ENCODE results near the gene EIF2B5.
"Not testable (repeated sequence)": the region's sequence is repeated elsewhere in the genome, so short reads cannot be mapped to it uniquely, and the experiment has no call there.

EIF2B5 gene

DNA sequence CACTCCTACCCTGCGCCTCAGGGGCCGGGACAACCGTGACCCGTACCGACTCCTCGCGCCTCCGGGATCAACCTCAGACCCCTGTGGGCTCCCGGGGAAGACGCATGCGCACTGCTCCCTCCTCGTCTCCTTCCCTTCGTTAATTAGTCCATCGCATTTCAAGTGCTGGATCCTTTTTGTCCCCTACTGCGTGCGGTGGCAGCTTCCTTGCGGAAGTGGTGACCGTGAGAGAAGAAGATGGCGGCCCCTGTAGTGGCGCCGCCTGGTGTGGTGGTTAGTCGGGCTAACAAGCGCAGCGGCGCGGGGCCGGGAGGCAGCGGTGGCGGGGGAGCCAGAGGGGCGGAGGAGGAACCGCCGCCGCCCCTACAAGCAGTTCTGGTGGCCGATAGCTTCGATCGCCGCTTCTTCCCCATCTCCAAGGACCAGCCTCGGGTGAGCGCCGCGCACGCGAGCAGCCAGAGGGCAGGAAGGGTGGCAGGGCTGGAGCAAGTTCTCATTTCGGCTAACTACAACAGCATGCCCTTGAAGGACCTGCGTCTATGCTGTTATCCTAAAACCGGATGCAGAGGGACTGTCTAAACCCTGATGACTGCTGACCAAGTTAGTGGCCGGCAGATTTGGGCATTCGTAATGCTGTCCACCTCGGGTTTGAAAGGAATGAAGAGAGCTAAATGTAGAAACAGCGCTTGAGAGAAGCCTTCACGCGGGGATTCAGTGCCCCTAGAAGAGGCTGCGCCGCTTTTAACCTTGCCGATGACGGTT, at the start of gene EIF2B5:
Gene EIF2B5 (plus strand): TSS at position 210 of the 762 bp plus-strand sequence. CDS start 28 bp downstream, at position 238.
- DNase-seq (ENCODE audit: low read depth), result peak; percentile 74

- DNase-seq (ENCODE audit: low read depth), result no peak
Measured at GRCh38 chr3:184085389-184085852, 49.7 kb upstream of the EIF2B5 start.

DNA sequence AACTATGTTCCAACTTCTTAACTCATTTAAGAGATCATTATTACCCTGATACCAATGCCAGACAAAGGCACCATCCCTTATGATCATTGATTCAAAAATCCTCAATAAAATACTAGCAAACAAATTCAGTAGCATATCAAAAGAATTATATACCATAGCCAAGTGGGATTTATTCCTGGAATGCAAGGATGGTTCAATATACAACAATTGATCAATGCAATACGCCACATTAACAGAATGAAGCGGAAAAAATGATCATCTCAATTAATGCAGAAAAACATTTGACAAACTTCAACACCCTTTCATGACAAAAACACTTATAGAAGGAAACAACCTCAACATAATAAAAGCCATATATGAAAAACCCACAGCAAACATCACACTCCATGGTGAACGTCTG, 43.0 kb upstream of the EIF2B5 start:
- no peak for DNase-seq (ENCODE audit: low read depth)

DNA sequence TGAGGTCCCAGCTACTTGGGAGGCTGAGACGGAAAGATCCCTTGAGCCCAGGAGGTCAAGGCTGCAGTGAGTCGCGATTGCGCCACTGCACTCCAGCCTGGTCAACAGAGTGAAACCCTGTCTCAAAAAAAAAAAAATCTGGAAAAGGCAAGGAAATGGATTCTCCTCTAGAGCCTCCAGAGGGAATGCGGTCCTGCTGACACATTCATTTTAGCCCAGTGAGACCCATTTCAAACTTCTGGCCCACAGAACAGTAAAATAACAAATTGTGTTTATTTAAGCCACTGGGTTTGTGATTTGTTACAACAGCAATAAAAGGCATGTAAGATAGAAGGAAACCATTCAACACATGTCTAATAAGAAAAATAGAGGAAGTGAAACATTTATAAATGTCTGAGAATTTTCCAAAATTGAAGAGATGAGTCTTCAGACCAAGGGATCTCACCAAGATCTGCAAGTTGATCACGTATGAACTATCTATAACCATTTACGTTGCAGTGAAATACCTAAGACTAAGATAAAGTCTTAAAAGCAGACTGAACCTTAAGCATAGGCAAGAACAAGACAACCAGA, 38.3 kb upstream of the EIF2B5 start, which contains the start of gene HTR3E:
Gene HTR3E (plus strand): TSS at position 254 of the 573 bp plus-strand sequence. CDS start 466 bp downstream, outside the sequence.
- no peak for DNase-seq (ENCODE audit: low read depth)

DNA sequence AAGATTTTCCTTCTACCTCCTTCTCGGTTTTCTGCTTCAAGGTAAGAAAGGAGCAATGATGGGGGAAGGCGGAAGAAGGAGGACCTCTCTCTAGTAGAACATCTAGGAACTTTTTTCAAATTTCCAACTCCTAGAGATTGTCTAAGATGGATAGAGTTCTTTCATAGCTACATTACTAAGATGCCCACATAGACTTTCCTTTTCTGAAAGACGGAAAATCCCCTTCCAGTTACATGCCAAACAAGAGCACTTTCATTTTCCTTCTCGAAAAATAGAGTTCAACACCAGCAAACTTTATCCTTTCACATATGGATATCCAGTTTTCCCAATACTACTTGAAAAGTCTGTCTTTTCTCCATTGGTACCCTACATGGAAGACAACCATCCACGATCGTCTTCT, 37.6 kb upstream of the EIF2B5 start:
- no peak for DNase-seq (ENCODE audit: low read depth)

DNA sequence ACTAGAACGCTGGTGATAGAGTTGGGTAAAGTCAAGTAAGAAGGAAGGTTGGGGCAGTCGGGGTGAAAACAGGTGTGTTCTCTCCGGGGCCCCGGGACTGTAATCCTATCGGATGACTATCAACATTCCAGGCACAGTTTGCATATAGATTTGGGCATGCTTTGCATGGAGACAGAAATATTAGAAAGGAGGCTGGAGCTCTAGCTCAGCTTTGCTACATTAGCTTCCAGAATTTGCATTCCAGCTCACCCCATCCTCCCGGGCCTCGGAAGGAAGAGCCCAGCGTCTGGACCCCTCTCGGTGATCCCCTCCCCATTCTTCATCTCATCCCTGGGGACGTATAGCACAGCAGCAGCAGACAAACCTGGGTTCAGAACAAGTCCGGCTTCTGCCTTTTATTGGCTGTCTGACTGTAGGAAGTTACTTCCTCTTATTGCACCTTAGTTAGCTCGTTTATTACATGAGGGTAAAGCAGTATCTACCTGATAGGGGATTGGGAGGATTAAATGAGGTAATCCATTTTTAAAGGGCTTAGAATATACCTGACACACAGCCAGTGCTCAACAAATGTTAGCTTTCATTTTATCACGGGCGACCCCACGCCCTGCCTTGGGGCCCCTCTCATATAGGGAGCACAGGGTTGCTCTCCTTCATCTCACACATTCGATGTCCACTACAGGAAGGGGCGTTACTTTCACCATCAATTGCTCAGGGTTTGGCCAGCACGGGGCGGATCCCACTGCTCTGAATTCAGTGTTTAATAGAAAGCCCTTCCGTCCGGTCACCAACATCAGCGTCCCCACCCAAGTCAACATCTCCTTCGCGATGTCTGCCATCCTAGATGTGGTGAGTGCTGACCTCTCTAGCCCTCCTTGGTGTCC, 35.1 kb upstream of the EIF2B5 start:
- DNase-seq (ENCODE audit: low read depth), result no peak

- DNase-seq (ENCODE audit: low read depth), result no peak
Measured at GRCh38 chr3:184110316-184110725, 24.8 kb upstream of the EIF2B5 start.

DNA sequence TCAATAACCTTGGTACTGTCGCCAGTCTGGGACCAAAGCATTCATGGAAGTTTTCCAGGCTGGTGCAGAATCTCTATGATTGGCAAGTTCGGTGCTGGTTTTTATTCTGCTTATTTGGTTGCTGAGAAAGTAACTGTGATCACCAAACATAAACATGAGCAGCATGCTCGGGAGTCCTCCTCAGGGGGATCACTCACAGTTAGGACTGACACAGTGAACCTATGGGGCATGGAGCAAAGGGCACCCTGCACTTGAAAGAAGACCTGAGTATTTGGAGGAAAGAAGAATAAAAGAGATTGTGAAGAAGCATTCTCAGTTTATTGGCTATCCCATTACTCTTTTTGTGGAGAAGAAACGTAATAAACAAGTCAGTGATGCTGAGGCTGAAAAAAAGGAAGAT, 19.1 kb upstream of the EIF2B5 start:
- DNase-seq (ENCODE audit: low read depth), result no peak

DNA sequence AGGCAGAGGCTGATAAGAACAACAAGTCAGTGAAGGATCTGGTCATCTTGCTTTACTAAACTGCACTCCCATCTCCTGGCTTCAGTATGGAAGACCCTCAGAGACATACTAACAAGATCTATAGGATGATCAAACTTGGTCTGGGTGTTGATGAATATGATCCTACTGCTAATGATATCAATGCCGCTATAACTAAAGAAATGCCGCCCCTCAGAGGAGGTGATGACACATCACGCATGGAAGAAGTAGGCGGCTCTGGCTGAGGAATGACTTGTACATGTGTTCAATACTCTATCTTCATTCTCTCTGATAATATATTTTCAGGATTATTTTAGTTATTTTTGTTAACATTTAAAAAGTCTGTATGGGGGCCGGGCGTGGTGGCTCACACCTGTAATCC, 17.5 kb upstream of the EIF2B5 start:
- no peak for DNase-seq (ENCODE audit: low read depth)

DNA sequence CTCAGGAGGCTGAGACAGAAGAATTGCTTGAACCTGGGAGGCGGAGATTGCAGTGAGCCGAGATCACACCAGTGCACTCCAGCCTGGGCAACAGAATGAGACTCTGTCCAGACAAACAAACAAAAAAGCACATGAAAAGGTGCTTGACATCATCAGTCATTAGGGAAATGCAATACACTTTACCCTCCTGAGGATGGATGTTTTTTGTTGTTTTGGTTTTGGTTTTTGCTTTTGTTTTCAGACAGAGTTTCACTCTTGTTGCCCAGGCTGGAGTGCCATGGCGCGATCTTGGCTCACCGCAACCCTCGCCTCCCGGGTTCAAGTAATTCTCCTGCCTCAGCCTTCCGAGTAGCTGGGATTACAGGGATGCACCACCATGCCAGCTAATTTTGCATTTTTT, 14.1 kb upstream of the EIF2B5 start:
- DNase-seq (ENCODE audit: low read depth), result not testable (repeated sequence)

DNA sequence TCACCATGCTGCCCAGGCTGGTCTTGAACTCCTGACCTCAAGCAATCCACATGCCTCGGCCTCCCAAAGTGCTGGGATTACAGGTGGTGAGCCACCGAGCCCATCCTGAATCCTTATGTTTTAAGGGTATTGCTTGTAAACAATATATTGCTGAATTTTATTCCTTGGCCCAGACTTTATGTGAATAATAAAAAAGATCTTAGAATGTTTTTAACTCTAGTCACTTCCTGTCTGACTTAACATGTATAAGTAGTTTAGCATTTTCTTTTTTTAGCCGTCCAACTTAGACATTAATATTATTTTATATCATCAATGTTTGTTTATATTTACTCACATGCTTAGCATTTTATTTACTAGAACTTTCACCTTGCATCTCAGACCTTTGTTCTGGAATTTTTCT, 9.2 kb upstream of the EIF2B5 start:
- no peak for DNase-seq (ENCODE audit: low read depth)

GRCh38 chr3:184129012-184129411, 6.1 kb upstream of the EIF2B5 start:
- DNase-seq (ENCODE audit: low read depth), result no peak

GRCh38 chr3:184132945-184133344, 2.2 kb upstream of the EIF2B5 start:
- DNase-seq (ENCODE audit: low read depth), result no peak

DNA sequence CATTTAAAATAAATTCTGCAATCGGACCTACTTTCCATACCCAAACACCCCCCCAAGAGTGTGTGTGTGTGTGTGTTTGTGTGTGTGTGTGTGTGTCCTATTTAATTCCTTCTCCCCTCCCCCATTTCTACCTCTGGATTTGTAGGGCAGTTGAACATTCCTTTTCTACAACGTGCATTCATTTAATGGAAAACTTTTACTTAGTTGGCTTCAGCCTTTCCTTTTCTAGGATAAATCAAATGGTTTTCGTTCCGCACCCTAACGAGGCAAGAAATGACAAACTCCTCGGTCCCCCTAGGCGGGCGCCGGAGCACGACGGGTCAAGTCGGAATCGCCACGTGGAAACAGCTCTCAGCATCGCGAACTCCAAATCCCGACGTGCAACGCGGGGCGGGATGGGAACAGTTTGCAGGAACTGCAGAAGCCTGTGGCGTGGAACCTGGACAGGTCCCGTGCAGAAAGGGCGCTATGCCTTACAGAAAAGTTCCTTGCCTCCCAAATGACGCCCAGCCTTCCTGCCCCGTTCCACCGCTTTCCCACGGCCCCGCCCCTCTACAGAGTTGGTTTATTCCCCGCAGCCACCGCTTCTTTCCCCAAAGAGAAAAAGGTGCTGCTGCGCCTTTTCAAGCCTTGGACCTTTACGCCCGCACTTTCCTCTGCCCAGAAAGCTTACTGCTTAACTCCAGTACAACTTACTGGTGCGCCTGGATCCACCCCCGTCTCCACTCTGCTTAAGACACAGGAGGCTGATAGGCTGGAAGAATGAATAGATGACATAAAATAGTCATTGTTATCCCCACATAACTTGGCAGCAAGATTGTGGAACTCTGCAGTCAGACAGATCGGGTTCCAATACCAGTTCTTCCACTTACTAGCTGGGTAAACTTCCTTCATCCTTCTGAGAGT, 1.1 kb upstream of the EIF2B5 start:
- no peak for DNase-seq (ENCODE audit: low read depth)

DNA sequence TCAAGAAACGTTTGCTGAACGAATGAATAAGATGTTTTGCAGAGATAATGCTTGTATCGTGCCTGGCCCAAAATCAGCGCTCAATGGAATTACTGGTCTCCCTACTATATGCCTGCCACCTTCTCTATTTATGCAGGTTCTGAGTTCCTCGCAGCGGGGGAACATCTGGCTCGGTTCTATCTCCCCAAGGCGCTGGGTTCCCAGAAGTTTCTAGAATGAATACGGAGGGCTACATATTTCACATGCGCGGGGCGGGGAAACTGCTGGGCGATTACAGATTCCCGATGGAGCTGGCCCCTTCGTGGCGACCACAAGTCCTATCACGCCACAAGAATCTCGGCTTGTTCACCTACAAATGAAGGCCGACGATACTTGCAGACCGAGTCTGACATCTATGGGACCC, 411 bp upstream of the EIF2B5 start:
- no peak for DNase-seq (ENCODE audit: low read depth)

GRCh38 chr3:184135911-184136260, 728 bp downstream of the EIF2B5 start:
- DNase-seq (ENCODE audit: low read depth), result no peak

GRCh38 chr3:184140436-184140835, 5.3 kb downstream of the EIF2B5 start:
- no peak for DNase-seq (ENCODE audit: low read depth)

DNA sequence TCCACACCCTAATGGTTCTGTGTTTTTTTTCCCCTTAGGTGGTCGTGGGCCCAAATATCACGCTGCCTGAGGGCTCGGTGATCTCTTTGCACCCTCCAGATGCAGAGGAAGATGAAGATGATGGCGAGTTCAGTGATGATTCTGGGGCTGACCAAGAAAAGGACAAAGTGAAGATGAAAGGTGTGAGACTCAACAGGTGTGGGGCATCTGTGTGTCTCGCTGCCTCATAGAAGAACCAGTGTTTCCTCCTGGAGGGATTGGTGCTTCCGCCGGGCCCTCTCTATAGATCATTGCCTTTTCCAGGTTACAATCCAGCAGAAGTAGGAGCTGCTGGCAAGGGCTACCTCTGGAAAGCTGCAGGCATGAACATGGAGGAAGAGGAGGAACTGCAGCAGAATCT, 7.0 kb downstream of the EIF2B5 start:
- no peak for DNase-seq (ENCODE audit: low read depth)

DNA sequence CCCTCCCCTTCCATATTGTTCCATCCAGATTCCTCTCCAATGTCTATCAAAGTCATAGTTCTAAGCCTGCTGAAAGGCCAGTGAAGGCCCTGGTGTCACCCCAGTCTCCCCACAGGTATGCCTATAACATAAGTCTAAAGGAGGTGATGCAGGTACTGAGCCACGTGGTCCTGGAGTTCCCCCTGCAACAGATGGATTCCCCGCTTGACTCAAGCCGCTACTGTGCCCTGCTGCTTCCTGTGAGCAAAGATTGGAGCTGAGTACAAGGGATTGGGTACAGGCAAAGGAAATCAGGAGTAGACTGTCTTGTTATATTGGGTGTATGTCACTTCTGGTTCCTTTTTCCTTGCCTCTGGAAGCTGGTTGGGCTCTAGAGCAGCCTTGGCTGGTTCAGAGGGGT, 8.2 kb downstream of the EIF2B5 start:
- DNase-seq (ENCODE audit: low read depth), result no peak

DNA sequence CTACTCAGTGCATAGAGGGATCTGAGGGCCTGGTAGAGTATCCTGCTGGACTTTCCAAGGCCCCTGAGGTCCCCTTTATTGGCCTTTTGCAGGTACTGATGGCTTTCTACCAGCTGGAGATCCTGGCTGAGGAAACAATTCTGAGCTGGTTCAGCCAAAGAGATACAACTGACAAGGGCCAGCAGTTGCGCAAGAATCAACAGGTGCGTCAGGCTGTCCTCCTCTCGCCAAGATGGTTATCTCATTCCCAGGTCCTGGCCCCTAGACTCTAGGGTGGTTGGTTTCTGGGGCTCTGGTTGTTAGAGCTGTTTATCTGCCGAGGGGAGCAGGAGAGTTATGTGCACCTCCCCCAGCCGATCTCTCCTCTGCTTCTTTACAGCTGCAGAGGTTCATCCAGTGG, 9.3 kb downstream of the EIF2B5 start:
- no peak for DNase-seq (ENCODE audit: low read depth)

DNA sequence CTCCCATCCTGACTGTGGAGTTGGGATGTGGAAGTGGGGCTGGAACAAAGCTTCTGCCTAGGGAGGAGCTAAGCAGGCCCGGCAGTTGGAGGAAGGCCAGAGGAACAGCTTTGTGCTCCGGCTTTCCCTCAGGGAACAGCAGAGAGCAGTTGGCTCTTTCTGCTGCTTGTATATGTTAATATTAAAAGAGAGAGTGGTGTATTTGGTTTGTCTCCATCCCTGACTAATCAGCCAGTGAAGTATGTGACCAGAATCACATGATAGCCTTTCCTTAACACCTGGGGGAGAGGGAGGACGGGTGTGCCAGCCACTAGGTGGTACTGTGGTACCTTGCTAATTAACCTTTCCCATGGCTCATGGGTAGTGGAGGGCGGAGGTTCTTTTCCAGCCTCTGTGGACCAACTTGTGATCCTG, 10.0 kb downstream of the EIF2B5 start:
- DNase-seq (ENCODE audit: low read depth), result no peak
